Right atrium auricular region (tissue), 2 donors: Measurements from ENCODE around the gene TTC7B. TPM values are rescaled to one million over a fixed set of nuclear protein-coding genes. Genes with fewer than 3 reads are reported as not detected.

ENCODE experiments used
- DNase-seq: peaks from one replicate; pipeline ENCODE4 v3.0.0-alpha.2; 2019; ENCODE audit warnings: low spot score
- H3K27ac ChIP-seq, 2 donors: fragments of 200-600 bp; sonication (generic); 1 replicate in 1 of 2; 2 replicates in 1 of 2; pipeline ENCODE4 v1.5.1; 2016 to 2019
- H3K27me3 ChIP-seq, 2 donors: fragments of 200-600 bp; sonication (generic); one replicate each; pipeline versions ENCODE4 v1.5.1 to v1.6.0; 2017 to 2019
- H3K36me3 ChIP-seq: fragments of 200-600 bp; sonication (generic); one replicate; pipeline ENCODE4 v1.5.1; 2016
- H3K4me1 ChIP-seq, 2 donors: fragments of 200-600 bp; sonication (generic); one replicate each; pipeline versions ENCODE4 v1.5.1 to v1.6.0; 2017 to 2019
- H3K4me3 ChIP-seq, 2 donors: fragments of 200-600 bp; sonication (generic); 1 replicate in 1 of 2; 2 replicates in 1 of 2; pipeline ENCODE4 v1.5.1; 2017 to 2019; ENCODE audit warnings: mild to moderate bottlenecking in 1 of 2, moderate library complexity in 1 of 2
- H3K9me3 ChIP-seq, 2 donors: fragments of 200-600 bp; sonication (generic); one replicate each; pipeline ENCODE4 v1.5.1; 2019
- CTCF ChIP-seq, 2 donors: fragments of 200-600 bp; sonication (generic); IDR thresholded peaks; one replicate each; pipeline ENCODE4 v1.5.1; 2019; ENCODE audit warnings: antibody characterized with exemption in 2 of 2
- total RNA-seq, 2 donors: library from RNA; depleted of rRNA; stranded (reverse); fragments of >200 nt; gene quantifications; one replicate each; pipeline ENCODE4 v1.1.0, GENCODE V29; 2016

TTC7B gene
- total RNA-seq, 2 donors from 2014 or later = 45.5 to 57.3 TPM

GRCh38 chr14:90755661-90756304 is 60.4 kb downstream of the TTC7B start:
- H3K27me3 ChIP-seq = no peaks in the 10 kb centered on the region
- peak; percentile 48 for DNase-seq
- peaks cover 0 to 29% of the 10 kb centered on the region in 2 donors for H3K4me1 ChIP-seq
- H3K4me3 ChIP-seq = no peak overlapping the region
- no peak overlapping the region for H3K27ac ChIP-seq
- no peak for TF ChIP-seq CTCF (IDR thresholded peaks at IDR 0.05)
- H3K9me3 ChIP-seq = no peaks in the 10 kb centered on the region
- no peaks in the 10 kb centered on the region for H3K36me3 ChIP-seq

GRCh38 chr14:90753456-90754005 is 62.7 kb downstream of the TTC7B start:
- Histone ChIP-seq H3K4me3 (no peak overlapping the region), H3K9me3 (peaks cover 0 to 11% of the 10 kb centered on the region in 2 donors), H3K27me3 (no peaks in the 10 kb centered on the region), H3K27ac (no peak overlapping the region), H3K36me3 (no peaks in the 10 kb centered on the region), H3K4me1 (peaks cover 0 to 8% of the 10 kb centered on the region in 2 donors)
- no peak for TF ChIP-seq CTCF (IDR thresholded peaks at IDR 0.05)
- DNase-seq = peak; percentile 51

GRCh38 chr14:90750701-90751100 is 65.5 kb downstream of the TTC7B start:
- no peak overlapping the region for H3K4me3 ChIP-seq
- H3K9me3 ChIP-seq = peaks cover 0 to 17% of the 10 kb centered on the region in 2 donors
- no peak for DNase-seq
- H3K4me1 ChIP-seq = no peaks in the 10 kb centered on the region
- no peaks in the 10 kb centered on the region for H3K36me3 ChIP-seq
- no peak for TF ChIP-seq CTCF (IDR thresholded peaks at IDR 0.05)
- H3K27me3 ChIP-seq = no peaks in the 10 kb centered on the region
- H3K27ac ChIP-seq = no peak overlapping the region

- Histone ChIP-seq H3K36me3 (no peaks in the 10 kb centered on the region), H3K9me3 (peaks cover 0 to 17% of the 10 kb centered on the region in 2 donors), H3K27ac (no peak overlapping the region), H3K4me1 (no peaks in the 10 kb centered on the region), H3K27me3 (no peaks in the 10 kb centered on the region), H3K4me3 (no peak overlapping the region)
- DNase-seq = no peak
- no peak for TF ChIP-seq CTCF (IDR thresholded peaks at IDR 0.05)
Measured at GRCh38 chr14:90750191-90750590, 66.0 kb downstream of the TTC7B start.

GRCh38 chr14:90747909-90748308 is 68.3 kb downstream of the TTC7B start:
- peaks cover 0 to 12% of the 10 kb centered on the region in 2 donors for H3K4me1 ChIP-seq
- H3K36me3 ChIP-seq = no peaks in the 10 kb centered on the region
- H3K9me3 ChIP-seq = peaks cover 0 to 17% of the 10 kb centered on the region in 2 donors
- no peak overlapping the region for H3K27ac ChIP-seq
- H3K27me3 ChIP-seq = no peaks in the 10 kb centered on the region
- no peak overlapping the region for H3K4me3 ChIP-seq
- no peak for DNase-seq
- no peak for TF ChIP-seq CTCF (IDR thresholded peaks at IDR 0.05)
